Measurements from ENCODE around the gene ZNF511.

The ZNF511 gene

DNA sequence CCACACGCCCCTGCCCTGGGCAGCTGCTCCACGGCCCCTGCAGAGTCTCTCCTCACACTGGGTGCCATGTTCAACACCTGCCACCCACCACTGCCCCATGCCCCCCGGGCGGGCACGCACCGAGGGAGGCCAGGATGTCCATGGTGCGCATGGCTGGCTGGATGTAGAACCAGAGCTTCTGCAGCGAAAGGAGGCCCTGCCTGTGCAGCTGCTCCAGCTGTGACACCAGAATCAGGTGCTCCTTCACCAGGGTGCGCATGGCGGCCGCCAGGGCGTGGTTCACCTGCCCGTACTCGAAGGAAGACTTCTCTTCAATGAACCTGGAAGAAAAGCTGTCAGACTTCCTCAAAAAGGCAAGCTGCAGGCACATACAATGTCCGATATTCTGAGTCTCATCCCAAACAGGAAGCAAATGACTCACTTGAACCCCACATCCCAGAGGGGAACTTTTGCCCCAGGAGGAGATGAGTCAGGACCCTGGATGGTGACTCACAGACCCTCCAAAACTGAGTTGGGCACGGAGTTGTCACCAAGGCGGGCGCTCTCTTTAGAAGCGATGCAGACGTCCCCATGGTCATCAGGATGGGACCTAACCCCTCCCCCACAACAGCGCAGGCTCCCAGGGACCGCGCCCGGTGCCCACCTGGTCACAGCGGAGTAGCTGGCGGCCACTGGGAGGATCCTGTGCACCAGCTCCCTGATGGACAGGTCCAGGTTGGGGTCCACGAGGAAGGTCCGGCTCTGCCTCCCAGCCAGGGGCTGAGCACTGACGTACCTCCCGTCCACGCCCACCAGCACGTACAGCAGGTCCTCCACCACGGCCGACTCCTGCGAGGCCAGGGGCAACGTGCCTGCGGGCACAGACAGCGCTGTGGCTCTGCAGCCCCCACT is 15.6 kb upstream of the ZNF511 start:
- no peak for DNase-seq (ENCODE audit: extremely low read depth in 1 of 2, low read depth in 1 of 2)

GRCh38 chr10:133293810-133294119 is 14.9 kb upstream of the ZNF511 start:
- no peak for DNase-seq (ENCODE audit: extremely low read depth in 1 of 2, low read depth in 1 of 2)

GRCh38 chr10:133294189-133294588 is 14.5 kb upstream of the ZNF511 start:
- DNase-seq (ENCODE audit: extremely low read depth in 1 of 2, low read depth in 1 of 2): no peak

DNA sequence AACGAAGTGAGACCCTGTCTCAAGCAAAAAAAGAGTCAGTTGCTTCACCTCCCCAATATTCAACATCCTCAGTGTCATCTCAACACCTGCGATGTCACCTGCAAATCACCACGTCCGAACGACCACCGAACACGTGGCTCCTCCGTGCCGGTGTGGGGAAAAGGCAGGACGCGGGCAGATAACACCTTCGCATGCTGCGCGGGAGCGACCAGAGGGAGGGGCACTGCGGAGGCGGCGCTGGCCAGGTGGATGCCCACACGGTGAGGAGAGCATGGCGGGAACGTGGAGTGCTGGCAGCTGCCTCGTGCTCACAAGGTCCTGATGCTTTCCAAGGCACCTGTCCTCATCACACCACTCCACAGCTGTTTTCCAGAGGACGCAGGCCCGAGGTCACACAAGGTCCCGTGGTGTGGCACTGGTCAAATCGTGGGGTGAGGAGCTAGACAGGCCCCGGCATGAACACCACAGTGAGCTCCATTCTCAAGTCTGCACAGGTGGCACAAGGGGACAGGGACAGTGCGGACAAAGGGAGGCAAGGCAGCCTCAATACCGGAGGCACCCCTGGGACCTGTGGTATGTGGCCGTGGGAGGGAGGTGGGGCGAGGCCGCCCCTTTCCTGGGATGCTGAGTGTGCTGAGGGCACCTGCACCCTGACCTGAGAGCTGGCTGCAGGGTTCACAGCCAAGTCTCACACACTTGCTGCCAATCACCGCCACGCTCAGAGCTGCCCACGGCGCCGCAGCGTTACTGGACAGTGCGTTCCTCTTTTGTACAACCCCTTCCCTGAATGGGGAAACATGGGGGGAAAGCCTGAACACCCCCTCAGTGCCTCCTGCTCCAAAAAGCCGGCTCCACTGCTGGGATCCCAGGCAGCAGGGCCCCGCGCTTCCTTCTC is 13.0 kb upstream of the ZNF511 start:
- DNase-seq (ENCODE audit: extremely low read depth in 1 of 2, low read depth in 1 of 2): no peak

GRCh38 chr10:133297504-133297903 is 11.2 kb upstream of the ZNF511 start:
- no peak for DNase-seq (ENCODE audit: extremely low read depth in 1 of 2, low read depth in 1 of 2)

DNA sequence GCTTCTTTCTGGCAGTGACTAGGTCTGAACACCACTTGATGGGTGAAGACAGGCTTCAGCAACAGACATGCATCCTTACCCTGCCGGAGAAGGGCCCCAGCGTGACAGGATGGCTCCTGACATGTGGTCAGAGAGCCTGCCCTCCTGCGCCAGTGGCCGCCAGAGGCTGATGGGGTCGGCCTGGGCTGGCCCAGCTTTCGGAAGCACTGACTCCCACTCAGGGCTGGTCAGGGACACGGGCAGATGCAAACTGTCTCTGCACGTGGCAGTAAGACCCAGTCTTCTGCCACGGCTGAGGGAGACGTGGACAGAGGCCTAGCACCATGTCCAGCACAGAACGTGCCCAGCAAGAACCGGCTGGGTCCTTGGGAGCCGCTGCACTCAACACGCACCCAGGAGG is 10.2 kb upstream of the ZNF511 start:
- DNase-seq (ENCODE audit: extremely low read depth in 1 of 2, low read depth in 1 of 2): no peak

- DNase-seq (ENCODE audit: extremely low read depth in 1 of 2, low read depth in 1 of 2): no peak
Observed at GRCh38 chr10:133299224-133299623, 9.5 kb upstream of the ZNF511 start.

- DNase-seq (ENCODE audit: extremely low read depth in 1 of 2, low read depth in 1 of 2): no peak
Observed at GRCh38 chr10:133299738-133300137, 9.0 kb upstream of the ZNF511 start.

DNA sequence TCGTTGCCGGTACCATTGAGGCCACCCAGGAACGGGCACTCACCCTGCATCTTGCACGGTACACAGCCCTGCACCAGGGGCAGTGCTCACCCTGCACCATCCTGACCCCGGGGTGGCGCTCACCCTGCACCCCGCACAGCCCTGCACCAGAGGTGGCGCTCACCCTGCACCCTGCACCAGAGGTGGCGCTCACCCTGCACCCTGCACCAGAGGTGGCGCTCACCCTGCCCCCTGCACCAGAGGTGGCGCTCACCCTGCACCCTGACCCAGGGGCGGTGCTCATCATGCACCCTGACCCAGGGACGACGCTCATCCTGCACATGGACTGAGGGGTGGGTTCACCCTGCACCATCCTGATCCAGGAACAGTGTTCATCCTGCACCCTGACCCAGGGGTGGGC is 6.5 kb upstream of the ZNF511 start:
- no peak for DNase-seq (ENCODE audit: extremely low read depth in 1 of 2, low read depth in 1 of 2)

DNA sequence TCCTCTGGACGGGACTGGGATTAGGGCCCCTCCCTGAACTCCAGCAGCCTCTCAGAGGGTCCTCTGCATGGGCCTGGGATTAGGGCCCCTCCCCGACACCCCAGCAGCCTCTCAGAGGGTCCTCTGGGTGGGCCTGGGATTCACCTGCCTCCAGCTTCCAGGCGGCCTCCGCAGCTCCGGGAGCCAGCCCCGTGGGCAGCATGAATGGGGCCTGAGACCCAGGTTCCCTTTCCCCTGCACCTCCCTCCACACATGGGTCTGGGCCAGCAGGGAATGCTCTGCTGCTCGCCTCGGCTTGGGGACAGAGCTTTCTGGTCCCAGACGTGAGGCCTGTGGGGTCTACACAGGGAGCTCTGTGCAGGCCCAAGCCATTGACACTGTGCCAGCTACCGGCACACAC is 5.5 kb upstream of the ZNF511 start:
- no peak for DNase-seq (ENCODE audit: extremely low read depth in 1 of 2, low read depth in 1 of 2)

- no peak for DNase-seq (ENCODE audit: extremely low read depth in 1 of 2, low read depth in 1 of 2)
Observed at GRCh38 chr10:133306097-133306476, 2.6 kb upstream of the ZNF511 start.

- no peak for DNase-seq (ENCODE audit: extremely low read depth in 1 of 2, low read depth in 1 of 2)
Observed at GRCh38 chr10:133306941-133307379, 1.8 kb upstream of the ZNF511 start.

GRCh38 chr10:133307776-133308420 is 816 bp upstream of the ZNF511 start:
- peak; percentile 79 to 81 for DNase-seq (ENCODE audit: extremely low read depth in 1 of 2, low read depth in 1 of 2)

- peak; percentile 90 to 91 for DNase-seq (ENCODE audit: extremely low read depth in 1 of 2, low read depth in 1 of 2)
Observed at GRCh38 chr10:133309100-133309719, 496 bp downstream of the ZNF511 start.

DNA sequence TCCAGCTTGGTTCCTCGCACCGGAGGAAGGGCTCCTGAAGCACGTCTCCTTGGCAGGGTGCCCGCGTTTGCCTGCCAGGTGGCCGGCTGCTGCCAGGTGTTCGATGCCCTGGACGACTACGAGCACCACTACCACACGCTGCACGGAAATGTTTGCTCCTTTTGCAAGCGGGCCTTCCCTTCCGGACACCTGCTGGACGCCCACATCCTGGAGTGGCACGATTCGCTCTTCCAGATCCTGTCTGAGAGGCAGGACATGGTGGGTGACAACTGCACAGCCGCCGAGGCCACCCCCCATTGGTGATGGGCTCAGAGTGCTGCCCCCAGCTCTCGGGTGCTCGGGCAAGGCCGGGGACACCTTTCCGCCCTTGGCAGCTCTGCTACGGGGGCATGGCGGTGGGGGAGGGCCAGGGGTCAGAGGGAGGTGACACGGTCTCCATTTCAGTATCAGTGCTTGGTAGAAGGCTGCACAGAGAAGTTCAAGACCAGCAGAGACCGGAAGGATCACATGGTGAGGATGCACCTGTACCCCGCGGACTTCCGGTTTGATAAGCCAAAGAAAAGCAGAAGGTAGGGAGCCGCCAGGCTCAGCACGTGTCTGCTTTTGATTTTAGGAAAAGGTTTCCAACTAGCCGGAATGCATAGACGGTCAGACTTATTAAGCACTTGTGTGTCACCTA is 1.1 kb downstream of the ZNF511 start:
- DNase-seq (ENCODE audit: extremely low read depth in 1 of 2, low read depth in 1 of 2): no peak

GRCh38 chr10:133310399-133310755 is 1.7 kb downstream of the ZNF511 start:
- DNase-seq (ENCODE audit: extremely low read depth in 1 of 2, low read depth in 1 of 2): no peak

DNA sequence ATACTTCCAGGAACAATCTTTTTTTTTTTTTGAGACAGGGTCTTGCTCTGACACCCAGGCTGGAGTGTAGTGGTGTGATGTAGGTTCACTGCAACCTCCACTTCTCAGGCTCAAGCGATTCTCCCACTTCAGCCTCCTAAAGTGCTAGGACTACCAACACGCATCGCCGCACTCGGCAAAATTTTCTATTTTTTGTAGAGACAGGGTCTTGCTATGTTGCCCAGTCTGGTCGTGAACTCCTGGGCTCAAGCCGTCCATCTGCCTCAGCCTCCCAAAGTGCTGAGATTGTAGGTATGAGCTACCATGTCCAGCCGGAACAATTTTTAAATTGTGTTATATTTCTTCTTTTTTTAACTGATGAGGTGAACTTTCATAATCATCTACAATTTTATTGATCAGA is 2.1 kb downstream of the ZNF511 start:
- DNase-seq (ENCODE audit: extremely low read depth in 1 of 2, low read depth in 1 of 2): no peak

DNA sequence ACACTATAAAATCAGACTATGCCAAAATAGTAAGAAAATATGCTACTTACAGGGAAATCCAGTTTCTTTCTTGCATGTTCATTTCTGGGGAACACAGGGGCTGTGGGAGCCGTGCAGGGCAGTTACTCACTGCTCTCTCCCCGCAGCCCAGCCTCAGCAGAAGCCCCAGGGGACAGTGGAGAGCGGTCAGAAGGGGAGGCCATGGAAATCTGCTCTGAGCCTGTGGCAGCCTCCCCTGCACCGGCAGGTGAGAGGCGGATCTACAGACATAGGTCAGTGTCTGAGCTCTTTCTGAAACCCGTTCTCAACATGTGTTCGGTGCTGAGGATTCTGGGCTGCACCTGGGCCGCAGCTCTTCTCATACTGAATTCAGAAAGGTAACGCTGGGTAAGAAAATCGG is 2.9 kb downstream of the ZNF511 start:
- no peak for DNase-seq (ENCODE audit: extremely low read depth in 1 of 2, low read depth in 1 of 2)

DNA sequence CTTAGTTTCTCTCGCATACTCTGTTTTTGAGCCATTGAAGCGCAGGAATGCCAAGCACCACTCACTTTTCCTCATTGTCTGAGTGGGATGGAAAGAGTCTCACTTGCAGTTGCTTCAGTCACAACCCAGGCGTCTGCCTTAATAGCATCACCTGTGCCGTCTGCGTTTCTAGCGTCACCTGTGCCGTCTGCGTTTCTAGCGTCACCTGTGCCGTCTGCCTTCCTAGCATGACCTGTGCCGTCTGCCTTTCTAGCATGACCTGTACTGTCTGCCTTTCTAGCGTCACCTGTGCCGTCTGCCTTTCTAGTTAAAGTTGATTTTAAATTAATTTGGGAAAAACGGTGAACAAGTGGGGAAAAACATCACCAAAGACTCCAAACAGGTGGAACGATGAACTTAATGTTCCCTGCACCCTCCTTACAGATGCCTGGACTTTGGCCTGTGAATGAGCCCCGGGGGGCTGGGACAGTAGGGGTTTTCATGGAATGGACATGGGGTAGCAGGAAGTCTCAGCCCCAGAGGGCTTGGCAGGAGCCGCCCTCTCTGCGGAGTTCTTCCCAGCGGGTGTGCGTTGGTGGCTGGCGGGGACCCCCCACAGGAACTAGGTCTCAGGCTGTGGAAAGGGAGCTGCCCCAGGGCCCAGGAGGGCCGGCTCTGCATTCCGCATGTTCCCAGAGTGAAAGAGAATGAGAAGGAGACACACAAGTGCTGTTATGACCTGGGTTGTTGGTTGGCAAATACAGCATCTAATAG is 3.5 kb downstream of the ZNF511 start:
- DNase-seq (ENCODE audit: extremely low read depth in 1 of 2, low read depth in 1 of 2): no peak

- DNase-seq (ENCODE audit: extremely low read depth in 1 of 2, low read depth in 1 of 2): no peak
Observed at GRCh38 chr10:133312769-133313145, 4.0 kb downstream of the ZNF511 start.
